GM18519 (cell line): ENCODE data around the gene ZNF438.

Source experiments
- ATAC-seq: cut with Tn5 transposase; IDR thresholded peaks from one replicate; pipeline ENCODE4 v1.9.1; 2021; ENCODE audit warnings: mild to moderate bottlenecking, moderate library complexity; ENCODE audit not compliant: unreplicated experiment, low FRiP score

The ZNF438 gene

DNA sequence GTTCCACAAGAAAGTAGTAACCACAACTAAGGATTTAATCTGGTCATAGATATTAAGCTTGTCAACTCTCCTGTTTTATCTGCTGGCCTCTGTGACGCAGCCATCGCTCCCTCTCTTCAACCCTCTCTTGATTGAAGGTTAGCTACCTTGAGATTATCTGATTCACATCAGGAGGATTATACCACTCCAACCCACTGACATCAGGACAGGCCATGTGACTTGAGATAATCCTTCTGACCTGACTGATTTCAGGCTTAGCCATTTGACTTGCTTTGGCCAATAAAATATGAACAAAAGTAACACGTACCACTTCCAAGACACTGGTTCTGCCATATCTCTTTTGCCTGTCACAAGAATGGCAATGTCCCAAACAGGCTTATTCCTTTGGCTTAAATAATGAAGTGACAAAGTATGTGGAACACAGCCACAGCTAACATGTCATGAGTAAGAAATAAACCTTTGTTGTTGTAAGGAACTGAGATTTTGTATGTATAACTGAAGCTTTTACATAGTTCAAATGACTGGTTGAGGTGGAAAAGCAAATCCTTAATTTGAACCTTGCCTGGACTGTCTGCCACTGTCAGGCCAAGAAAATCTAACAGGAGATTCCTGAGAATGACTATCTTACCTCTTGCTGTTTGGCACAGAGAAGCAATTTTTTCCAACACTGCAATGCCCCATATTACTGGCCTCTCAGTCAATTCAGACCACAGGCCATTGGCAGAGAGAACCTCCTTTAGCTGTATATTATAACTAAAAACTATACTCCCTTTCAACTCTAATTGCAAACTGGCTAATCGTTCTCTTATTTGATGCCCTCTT lies 13.9 kb downstream of the ZNF438 start:
- no peak for ATAC-seq

DNA sequence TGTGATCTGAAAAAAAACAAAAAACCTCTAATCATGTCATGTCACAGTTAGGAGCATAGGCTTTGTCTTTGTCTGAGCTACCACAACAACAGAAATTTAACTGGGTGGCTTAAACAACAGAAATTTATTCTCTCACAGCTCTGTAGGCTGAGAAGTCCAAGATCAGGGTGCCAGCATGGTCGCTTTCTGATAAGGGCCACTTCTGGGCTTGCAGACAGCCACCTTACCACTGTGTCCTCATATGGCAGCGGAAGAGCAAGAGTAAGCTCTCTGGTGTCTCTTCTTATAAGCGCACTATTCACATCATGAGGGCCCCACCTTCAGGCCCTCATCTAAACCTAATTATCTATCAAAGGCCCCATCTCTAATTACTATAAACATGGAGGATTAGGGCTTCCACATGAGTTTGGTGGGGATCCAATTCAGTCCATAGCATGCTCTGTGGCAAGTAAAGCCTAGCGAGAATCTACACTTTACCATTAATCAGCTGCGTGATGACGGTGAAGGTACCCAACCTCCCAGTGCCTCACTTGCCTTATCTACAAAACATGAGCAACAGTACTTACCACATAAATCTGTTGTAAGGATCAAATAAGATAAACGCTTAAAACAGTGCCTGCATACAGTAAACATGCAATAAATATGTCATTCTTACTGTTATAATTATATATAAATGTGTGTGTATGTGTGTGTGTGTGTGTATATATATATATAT lies 17.3 kb downstream of the ZNF438 start:
- ATAC-seq = no peak

DNA sequence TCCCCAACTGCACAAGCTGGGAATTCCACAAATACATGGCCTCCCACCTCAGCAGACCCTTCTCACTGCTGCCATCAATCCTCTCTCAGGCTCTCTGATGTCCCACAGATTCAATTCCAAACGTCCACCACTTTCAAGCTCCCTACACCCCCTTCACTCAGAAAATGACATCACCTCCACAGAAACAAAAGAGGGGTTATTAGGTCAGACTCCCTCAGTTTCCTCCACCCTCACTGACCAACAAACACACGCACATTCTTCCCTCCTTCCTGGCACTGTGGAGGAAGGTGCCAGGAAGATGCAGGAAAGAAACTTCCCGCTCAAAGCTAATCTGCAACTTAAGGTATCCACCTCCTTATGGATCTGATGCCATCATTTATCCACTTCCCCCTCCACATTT lies 18.3 kb downstream of the ZNF438 start:
- ATAC-seq = no peak

DNA sequence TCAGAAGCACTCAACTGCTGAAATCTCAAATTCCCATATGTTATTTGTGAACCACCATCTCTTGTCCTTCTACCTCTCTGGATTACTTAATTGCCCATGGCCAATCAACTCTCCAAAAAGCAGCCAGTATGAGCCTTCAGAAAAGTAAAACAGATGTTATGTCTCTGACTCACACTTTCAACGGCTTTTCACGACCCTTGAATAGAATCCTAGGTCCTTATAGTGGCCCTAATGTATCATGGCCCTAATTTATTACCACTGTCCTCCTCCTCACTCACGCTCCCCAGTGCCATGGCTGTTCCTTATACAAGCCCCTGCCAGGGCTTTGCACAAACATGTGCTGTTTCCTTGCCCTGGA lies 20.0 kb downstream of the ZNF438 start:
- ATAC-seq = no peak

DNA sequence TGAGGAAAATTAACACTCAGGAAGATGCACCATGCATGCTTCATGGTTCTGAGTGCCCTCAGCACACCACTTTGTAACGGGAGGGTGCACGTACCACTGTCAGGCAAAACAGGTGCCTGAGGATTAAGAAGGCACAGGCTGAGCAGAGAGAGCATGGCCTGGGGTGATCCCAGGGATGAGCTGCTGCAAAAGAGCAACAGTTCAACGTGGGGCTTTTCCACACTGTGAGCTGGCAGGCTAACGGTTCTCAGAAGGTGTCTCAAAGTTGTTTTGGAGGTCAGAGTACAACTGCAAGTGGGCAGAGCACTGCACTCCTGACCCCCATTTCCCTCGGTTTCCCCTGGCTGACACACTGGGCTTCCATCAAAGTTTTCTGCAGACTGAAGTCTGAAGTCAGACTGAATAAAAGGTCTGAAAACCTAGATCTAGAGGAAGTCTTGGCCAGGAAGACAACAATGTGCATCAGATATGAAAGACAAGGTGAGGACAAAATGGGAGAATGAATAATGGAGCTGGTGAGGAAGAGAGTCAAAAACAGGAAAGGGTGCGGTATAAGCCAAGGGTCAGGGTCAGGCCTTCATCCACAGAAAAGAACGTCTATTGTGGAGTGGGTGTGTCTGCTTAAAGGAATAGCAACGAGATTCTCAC lies 20.5 kb downstream of the ZNF438 start:
- ATAC-seq = no peak

DNA sequence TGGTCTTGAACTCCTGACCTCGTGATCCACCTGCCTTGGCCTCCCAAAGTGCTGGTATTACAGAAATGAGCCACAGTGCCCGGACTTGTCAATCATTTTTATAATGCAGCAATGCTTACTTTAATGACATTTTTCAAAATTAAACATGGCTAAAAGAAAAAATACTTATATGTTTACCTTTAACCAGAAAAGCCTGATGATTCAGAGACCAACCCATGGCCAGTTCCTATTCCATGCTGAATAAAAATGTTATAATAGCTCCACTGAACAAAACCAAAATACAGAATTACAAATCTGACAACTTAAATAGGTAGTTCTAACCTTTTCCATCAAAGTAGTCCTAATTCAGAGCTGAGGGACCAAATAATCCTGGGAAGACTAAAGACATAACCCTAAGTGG lies 21.6 kb downstream of the ZNF438 start:
- ATAC-seq = no peak

DNA sequence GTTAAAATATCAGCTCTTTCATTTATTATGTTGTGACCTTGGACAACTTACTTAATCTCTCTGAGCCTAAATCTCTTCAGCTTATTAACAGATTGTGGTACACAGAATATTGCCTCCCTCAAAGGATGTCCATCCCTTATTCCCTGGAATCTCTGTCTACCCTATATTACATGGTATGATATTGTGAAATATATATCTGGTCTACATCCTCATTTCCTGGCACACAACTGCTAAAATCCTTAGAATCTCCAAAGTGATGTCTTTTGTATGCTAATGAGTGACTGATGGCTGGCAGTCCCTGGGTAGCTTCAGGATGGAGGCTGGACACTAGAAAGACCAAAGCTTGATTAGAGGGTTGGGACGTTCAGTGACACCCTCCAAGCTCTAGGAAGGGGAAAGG lies 25.8 kb downstream of the ZNF438 start:
- ATAC-seq = no peak

DNA sequence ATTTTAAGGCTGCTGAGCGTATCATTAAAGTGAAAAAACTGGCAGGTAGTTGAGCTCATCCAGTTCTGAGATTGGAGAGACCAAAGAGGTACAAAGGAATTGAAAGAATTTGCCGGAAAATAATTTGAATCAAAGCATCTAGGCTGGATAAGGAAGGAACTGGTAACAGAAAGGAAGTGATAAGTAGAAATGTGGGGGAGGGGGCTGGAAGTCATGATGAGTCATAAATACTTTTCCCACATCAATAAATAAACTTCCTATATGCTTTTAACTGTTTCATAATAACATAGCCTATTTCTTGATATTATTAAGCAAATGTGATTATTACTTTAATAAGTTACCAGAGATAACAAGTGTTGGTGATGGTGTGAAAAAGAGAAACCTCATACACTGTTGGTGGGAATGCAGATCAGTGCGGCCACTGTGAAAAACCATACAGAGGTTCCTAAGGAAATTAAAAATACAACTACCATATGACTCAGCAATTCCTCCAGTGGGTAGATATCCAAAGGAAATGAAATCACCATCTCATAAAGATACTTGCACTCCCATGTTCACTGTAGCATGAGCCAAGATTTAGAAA lies 27.0 kb downstream of the ZNF438 start:
- ATAC-seq = no peak

DNA sequence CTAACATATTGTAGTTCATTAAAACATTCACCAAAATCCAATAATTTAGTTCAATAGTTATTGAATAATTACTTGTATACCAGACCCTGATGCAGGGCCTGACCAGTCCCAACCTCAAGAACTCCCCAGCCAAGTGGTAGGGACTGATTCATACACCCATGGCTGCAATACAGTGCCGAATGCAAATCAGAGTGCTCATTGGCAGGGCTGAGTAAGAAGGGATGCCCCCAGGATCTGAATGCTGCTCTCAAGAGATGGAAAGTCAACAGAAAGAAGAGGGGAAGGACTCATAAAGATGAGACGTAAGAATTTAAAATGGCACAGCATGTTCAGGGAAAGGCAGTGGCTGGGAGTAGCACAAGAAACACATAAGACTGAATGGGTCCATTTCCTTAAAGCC lies 29.9 kb downstream of the ZNF438 start:
- ATAC-seq = no peak

DNA sequence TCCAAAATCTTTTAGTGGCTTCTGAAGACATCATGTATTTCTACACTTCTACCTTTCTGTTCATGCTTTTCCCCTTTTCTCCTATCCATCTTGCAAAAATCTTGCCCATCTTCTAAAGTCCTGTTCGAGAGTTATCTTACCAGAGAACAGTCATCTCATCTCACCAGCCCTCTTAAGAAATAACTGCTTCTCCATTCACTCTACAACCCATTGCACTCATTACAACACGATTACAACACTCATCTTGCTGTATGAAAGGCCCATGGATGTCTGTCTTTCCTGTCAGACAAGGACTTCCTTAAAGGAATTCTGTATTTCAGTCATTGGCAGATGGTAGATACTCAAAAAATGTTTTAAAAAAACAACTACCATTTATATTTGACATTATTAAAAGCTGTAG lies 30.8 kb downstream of the ZNF438 start:
- ATAC-seq = no peak

DNA sequence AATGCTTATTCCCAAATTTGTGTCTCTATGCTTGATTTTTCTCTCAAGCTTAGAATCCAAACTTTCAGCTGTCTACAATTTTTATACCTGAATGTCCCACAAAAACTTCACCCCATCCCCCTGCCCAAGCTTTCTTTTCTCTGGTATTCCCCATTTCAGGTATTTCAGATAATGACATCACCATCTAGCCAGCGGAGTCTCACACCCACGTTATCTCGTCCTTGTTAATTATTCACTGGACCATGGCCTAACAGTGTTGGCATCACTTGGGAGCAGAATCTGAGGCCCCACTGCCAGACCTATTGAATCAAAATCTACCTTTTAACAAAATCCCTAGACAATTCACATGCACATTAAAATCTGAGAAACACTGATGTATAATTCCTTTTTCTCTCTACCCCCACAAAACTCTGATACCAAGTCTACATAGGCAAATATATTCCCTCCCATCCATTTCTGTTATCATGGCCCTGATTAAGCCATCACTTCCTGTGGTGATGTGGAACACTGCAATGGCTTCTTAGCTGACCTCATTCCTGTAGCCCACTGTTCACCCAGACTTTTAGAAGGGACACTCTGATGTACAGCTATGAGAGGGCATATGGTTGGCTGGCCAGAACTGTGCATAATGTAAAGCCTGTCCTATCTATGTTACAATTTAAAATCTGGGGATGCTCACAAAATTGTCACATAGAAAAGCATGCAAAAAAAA lies 31.4 kb downstream of the ZNF438 start:
- no peak for ATAC-seq

DNA sequence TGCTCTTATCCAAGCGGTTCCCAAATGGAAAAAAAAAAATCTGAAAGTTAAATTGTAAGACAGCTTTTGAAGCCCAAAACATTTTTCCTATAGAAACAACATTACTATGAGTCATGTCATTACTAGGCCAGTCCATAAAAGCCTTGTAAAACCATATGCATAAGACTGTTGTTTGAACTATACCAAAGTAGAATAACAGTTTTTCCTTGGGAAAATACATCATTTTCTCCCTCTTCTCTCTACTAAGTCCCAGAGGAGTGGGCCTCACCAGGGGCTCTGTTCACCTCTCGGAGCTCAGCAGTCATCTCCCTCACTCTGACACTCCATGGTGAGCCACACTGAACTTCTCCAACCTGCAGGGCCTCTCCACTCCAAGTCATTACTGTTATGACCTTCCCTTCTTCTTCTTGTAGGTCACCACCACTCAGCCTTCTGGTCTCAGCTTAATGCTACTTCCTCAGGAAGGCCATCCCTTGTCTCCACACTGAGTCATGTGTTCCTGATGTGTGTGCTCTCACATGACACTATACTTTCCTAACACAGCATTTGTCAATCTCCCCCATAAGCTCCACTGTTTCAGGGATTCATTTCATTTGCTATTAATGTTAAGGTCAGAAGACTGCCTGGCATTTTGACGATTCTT lies 32.5 kb downstream of the ZNF438 start:
- no peak for ATAC-seq

DNA sequence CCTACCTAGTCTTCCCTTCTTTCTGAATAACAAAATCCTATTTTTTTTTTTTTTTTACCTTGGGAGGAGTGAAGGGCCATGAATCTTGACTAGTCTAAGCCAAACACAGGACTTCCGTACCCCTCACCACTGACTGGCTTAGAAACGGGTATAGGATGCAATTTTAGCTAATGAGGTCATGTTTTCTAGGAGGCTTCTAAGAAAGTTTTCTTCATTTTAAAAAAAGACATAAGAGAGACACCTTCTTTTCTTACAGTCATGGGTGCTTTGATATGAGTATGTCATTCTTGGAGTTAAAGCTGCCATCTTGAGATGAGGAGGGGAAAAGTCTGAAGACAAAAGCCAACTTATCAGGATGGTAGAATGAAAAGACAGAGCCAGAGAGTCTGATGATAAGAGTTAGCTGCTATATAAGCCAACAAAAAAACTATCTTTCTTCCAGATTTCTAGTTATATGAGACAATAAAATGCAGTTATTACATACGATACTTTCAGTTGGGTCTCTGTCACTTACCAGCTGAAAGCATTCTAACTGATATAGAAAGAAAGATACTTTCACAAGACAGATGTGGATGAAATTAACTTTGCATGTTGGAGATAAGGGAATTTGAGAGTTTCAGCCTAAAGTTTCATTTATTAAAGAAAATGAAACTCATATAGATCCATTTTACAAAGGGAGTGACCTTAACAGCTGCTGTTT lies 34.0 kb downstream of the ZNF438 start:
- no peak for ATAC-seq

DNA sequence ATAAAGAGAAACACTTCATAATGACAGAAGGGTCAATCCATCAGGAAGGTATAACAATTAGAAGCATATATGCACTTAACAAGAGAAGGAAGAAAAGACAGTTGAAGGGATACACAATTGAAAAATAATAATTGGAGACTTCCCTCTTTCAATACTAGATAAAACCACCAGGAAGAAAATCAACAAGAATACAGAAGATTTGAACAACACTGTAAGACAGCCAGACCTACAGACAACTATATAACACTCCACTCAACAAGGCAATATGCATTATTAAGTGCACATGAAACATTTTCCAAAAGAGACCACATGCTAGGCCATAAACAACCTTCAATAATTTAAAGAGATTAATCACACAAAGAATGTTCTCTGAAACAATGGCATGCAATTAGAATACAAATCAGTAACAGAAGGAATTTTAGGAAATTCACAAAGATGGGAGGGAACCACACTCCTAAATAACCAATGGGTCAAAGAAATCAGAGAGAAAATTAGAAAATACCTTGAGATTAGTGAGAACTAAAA lies 35.1 kb downstream of the ZNF438 start:
- ATAC-seq = no peak

DNA sequence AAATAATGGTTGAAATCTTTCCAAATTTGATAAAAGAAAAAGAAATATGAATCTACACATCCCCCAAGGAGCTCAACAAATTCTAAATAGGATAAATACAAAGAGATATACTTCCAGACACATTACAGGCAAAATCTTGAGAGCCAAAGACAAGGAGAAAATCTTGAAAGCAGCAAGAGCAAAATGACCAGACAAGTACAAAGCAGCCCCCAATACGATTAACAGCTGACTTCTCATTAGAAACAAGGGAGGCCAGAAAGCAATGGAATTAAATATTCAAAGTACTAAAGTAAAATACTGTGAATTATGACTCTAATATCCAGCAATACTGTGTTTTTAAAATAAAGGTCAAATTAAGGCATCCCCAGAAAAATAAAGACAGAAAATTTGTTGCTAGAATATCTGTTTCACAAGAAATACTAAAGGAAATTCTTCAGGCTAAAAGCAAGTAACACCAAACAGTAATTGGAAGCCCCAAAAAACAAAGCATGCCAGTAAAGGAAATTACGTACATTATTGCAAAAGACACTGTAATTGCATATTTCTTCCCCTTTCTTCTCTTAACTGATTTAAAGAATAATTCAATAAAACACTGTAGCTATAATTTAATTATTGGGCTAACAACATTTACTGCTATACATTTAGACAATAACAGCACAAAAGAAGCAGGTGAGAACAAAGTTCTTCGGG lies 36.4 kb downstream of the ZNF438 start:
- no peak for ATAC-seq

DNA sequence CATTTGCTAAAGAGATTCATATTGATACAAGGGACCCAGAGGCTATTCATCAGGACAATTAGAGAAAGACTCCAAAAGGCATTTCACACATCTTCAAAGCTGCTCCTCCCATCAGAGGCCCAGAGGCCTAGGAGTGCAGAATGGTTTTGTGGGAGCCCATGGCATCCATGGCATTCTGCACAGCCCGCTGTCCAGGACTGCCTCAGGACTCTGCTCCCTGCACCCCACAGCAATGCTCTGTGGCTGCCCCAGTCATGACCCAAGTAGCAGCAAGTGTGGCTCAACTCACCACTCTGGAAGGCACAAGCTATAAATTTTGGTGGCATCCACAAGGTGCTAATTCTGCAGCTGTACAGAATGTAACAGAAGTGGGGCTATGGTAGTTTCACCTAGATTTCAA lies 38.5 kb downstream of the ZNF438 start:
- no peak for ATAC-seq

DNA sequence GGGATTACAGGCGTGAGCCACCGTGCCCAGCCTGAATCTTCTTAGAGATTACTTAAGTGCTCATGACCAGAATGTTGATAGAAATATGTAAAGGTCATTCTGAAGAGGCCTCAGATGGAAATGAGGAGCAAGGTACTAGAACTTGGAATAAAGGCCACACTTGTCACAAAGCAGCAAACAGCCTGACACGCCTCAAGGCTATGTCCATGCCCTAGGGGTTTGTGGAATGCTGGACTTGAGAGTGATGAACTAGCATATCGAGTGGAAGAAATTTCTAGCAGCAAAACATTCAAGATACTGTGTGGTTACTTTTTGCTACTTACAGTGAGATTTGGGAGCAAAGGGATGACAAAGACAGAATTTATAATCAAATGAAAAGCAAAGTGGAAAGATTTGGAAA lies 39.0 kb downstream of the ZNF438 start:
- ATAC-seq = no peak

DNA sequence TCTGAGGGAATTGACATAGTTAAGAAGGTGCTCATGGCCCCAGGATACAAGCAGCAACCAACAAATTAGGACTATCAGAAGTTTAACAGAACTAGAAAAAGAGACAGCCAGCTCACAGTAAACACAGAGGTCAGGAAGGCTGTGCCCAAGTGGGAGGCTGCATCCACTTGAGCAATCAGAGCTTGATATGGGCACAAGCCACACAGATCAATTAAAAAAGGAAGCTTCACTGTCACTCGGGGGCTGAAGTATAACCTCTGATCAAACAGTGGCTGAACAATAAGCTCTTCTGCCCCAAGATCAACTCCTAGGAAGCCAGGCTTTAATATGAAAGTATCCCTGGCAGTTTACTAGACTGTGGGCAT lies 40.0 kb downstream of the ZNF438 start:
- no peak for ATAC-seq
